SK-MEL-5 (cell line): ENCODE results near the gene HES3. TPM values are rescaled to one million over a fixed set of nuclear protein-coding genes. Genes with fewer than 3 reads are reported as not detected.

ENCODE experiments used
- DNase-seq: peaks from one replicate; pipeline ENCODE4 v3.0.0-alpha.2; 2016; ENCODE audit warnings: low read depth, low spot score
- in situ Hi-C: cut with HindIII; loops from 2 replicates; pipeline ENCODE4 v1.10.0; 2016; ENCODE audit warnings: low sequenced_read_pairs, high pct_unique_total_duplicates, low pct_unique_long_range_greater_than_20kb
- total RNA-seq: library from RNA; depleted of rRNA; stranded (reverse); fragments of >200 nt; shearing (Covaris generic); gene quantifications from 2 replicates; pipeline ENCODE4 v1.2.3, GENCODE V29; 2014

HES3 gene
- total RNA-seq, 1 experiment from 2014 or later: not detected

DNA sequence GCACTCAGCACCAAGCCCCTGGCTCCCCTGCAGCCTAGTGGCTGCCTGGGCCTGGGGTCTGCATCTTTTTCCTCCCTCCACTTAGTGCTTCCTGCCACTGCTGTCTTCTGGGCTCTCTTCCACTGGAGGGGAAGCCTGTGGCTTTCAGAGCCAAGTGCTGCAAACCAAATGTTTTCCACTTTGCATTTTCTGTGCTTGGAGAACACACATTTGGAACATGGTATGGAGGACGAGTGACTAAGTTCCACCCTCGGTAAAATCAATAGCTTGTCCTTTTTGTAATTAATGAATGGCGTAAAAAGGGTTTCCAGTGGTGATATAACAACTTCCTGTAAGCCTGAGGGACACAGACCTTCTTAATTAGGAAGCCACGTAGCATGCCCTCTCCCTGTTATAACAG, 27.0 kb downstream of the HES3 start:
- in situ Hi-C loops: no loop called here
- no peak for DNase-seq

DNA sequence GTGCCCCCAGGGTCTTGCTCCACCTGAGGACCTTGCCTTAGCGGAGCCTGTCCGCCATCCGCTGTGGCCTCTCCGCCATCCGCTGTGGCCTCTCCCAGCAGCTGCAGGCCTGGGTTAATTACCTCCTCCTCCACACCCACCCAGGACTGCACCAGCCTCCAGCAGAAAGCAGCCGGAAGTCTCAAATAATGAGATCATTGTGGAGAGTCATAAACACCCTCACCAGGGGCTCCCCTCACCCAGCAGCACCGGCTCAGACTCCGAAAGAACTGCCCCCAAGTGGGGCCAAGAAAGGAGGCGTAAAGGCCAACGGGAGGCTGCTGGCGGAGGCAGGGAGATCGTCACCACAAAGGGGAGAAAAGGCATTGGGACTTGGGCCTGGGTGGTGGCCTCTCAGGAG, 27.6 kb downstream of the HES3 start:
- peak; percentile 32 for DNase-seq
- in situ Hi-C loops: no loop called here

DNA sequence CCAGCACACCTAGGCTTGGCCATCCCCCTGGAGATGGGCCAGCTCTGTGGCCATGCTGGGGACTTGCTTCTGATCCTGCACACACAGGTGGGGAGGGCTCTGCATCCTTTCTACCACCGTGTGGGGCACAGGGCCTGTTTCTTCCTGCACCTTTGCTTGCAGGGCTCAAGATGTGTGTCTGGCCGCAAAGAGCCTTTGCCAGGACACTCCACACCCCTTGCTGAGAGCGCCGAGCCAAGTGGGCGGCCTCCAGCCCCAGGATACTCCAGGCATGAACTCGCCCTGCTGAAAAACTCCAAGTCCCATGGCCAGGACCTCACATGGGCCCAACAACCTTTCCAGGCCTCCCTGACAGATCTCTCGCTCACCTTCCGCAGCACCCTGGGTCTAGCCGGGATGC, 28.5 kb downstream of the HES3 start:
- in situ Hi-C loops: no loop called here

DNA sequence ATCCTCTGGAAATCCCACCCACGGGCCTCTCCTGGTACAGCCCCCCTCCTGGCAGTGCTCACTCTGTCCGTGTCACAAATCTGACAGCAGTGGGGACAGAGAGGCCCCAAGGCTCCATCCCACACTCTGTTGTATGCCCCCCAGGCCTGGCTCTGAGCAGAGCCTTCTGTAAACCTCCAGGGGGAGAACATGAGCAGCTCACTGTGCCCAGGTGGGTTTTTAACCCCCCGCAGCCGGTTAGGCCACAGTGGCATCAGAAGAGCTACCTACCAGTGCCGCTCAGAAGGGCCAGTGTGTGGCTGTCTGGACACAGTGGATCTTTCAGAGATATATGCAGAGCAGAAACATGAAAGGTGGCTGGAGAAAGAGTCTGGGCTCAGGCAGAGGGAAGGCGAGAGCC, 28.9 kb downstream of the HES3 start:
- in situ Hi-C loops: no loop called here
- DNase-seq: no peak

More for the DNA sequence above, 28.5 kb downstream of the HES3 start:
- no peak for DNase-seq

DNA sequence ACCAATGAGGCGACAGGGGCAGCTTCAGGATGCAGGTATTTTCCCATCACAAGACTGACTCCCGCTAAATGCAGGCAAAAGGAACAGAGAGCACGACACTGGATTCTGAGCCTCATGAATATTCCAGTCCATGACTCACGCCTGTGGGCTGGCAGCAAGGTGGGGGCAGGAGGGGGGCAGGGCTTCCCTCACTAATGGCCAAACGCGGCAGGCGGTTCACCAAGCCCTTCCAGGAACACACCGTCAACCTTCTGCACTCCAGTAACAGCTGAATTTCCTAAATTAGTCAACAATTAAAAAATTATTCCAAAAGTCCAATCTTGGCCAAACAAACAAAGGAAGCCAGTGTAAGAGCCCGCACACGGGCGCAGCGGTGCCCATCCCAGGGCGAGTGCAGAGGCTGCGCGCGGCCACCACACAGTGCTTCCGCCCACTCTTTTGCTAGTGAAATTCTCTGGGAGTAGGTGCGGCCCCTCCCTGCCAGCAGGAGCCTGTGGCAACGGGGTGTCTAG, 29.5 kb downstream of the HES3 start:
- no peak for DNase-seq
- in situ Hi-C loops: no loop called here

DNA sequence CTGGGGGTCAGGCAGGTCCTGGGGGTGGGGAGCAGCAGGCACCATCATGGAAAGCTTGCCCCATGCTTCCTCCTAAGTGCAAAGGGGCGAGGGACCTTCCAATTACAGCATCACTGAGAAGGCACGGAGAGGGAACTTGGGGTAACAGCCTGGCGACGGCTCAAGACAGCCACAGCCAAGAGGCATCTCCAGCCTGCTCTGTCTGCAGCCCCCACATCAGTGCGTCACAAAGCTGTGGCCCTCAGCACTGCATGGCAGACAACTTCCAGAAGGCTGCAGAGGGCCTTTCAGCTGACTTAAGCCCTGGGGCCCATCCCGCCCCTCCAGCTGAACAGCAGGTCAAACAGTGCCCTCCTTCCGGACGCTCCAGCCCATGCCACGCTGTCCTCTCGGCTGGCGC, 30.1 kb downstream of the HES3 start:
- in situ Hi-C loops: no loop called here
- DNase-seq: no peak

DNA sequence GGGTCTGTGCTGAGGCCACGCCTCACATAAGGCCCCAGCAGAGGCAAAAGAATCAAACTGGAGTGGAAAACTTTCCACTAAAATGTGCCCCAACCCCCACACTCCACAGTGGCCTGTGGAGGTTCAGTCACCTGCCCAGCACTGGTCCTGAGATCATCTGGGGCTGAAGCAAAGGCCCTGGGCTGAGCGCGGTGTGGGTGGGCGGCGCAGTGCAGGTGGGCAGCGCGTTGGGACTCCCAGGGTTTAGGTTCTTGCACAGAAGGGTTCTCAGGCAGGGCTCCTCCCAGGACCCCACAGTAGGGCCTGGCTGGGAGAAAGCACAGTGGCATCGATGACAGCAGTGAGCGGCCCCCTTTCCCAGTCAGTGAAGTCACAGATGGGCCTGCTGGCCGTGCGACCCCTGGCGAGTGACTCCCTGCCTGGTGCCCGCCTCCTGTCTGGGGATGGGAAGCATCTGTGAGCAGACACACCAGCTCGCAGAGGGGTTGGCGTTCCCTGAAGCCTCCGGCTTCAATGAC, 30.7 kb downstream of the HES3 start:
- in situ Hi-C loops: no loop called here
- no peak for DNase-seq

DNA sequence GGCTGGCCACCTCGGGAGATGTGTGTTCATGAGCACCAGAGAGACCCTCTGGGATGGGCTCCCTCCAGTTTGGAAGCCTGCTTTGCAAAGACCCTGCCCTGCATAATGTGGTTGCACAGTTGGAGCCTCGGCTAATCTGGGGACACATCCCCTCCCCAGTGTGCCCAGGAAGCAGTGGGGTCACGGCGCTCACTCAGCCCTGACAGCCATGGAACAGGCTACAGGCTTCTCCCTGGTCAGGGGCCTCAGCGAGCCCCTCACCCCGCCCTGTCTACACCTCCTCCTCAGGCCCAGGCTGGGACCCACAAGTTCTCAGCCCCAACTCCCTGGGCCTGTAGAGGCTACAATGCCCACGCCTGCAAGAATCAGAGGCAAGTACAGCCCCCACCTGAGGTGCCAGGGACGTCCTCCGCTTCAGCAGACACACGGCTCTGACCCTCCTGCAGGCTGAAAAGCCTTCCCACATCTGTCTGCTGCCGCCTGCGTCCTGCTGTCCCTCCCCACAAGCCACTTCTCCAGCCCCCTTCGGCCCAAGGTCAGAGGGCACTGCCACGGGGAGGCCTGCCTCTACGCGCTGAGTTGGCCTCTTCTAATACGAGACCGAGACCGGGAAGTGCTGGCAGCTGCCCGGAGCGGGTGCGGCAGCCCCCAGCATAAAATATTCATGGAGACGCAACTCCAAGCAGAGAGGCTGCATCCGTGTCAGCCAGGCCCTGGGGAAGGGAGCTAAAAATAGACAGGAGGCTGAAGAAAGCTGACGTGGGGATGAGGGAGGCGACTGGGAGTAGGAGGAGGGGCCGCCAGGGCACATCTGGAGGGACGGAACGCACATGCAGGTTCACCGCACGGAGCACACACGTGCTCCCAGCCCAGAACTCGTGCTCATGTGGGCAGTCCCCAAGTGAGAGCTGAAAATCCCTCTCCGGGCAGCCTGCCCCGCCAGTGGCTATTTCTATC, 32.1 kb downstream of the HES3 start:
- DNase-seq: no peak
- in situ Hi-C loops: no loop called here

DNA sequence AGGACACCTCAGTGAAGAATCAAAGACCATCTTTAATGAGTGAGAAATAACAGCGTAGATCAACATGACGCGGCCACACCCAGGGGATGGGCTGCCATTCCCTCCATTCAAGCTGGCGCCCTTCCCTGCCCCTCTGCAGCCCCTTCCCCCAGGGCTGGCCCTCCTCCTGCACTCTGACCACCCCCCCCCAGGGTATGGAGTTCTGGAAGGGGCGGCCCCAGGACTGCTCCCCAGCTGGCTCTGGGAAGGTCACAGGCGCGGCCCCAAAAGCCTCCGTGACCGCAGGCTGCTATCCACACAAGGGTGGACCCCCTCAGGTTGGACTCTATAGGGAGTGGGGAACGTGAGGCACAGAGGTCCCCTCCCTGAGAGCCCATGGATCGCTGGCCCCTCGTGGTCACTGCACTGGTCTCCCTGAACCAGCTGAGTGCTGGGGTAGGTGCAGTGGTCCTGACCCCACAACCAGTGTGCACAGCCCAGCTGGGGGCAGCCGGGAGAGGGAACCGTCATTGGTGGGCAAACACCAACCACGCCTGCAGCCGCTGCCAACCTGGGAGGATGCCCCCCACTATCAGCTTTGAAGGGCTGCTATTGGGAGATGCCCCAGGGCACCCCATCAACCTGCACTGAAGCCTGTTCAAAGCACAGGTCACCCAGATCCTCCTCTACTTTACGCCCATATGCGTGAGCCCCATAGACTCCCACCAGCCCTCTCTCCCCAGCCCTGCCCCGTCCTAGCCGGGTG, 33.0 kb downstream of the HES3 start:
- no peak for DNase-seq
- in situ Hi-C loops: no loop called here

DNA sequence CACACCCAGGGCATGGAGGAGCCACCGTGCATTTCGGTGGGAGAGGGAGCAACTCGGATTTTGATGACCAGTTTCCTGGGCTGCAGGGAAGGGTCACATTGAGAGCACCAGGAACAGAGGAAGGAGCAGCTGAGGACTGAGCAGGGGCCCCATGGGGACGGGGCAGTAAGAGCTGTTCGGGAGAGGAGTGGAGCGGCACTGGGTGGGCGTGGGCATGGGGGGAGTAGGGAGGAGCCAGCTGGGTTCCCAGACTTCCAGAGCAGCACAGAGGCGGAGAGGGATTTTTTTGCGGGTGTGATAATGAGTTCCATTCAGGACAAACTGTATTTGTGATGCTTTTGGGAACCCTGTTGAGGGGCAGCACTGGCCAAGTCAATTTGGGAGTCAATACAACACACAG, 34.3 kb downstream of the HES3 start:
- in situ Hi-C loops: no loop called here
- DNase-seq: no peak

DNA sequence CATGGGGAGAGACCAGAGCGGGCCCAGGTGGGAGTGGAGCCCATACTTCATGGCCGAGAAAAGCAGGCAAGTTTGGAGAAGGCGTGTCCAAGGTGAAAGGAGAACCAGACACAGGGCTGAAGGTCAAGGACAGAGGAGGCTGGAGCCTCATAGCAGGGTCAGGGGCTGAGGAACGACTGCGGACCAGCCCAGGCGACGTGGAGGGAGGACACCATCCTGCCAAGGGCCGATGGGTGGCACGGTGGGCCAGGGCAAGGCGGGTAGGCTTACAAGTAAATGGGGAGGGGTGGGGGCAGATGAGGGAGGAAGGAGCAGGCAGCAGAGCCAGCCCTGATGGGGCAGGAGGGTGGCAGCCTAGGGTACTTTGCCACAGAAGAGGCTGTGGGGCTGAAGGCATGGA, 35.1 kb downstream of the HES3 start:
- in situ Hi-C loops: no loop called here
- no peak for DNase-seq

DNA sequence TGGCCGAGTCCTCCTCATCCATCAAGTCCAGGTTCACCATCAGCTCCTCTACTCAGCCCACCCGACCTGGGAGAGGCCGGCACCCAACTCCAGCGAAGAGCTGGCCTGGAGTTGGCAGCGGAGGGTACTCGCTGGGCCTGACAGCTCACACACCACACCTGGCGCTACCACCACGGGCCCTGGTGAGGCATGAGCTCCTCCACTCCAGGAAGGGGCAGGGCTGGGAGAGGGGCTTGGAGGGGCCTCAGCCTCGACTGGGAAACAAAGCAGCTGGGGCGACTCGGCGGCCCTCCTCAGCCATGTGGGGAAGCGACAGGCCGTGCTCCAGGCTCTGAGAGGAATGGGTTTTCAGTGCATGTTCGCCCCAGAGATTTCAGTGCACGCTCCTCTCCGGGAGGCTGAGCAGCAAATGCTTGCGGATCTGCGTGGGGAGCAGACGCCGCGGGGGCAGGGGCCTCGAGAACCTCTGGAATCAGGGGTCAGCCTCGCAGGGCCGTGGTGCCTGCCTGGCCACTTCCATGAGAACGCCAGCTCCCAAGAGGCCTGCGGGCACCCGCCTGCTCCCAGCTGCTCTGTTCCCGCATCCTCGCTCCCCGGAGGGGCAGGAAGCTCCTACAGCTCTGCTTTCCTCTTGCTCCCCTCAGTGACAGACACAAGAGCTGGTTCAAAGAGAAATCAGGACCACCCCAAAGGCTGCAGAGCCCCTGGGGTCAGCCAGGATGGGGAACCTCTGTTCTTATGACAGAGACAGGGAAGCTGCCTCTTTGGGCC, 35.8 kb downstream of the HES3 start:
- DNase-seq: no peak
- in situ Hi-C loops: no loop called here

DNA sequence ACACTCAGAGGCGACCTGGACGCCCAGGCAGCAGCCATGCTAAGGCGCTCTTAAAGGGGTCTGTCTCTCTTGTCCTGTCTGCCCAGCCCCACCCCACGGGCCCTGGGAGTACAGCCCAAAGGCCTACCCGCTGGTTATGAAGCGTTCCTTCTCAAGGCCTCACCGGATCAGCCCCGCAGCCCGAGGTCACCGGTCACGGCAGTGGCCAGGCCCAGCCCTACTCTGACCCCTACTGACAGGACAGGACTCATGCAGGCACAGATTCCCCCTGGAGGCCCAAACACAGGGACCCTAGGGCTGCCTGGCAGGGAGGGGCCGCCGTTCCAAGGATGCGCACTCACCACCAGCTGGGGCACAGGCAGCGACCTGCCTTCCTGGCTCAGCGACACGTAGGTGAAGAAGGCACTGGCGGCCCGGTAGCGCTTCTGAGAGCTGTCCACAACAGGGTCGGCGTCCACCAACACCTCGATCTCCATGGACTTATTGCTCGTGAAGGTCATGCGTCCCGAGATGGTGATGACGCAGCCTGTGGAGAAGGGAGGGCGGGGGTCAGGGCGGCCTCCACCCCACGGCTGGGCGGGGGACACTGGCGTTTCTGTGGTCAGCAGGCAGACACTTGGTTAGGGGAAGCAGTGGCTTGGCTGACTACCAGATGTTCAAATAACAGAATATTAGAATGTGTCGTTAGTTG, 36.9 kb downstream of the HES3 start:
- DNase-seq: peak; percentile 24
- in situ Hi-C loops: no loop called here

DNA sequence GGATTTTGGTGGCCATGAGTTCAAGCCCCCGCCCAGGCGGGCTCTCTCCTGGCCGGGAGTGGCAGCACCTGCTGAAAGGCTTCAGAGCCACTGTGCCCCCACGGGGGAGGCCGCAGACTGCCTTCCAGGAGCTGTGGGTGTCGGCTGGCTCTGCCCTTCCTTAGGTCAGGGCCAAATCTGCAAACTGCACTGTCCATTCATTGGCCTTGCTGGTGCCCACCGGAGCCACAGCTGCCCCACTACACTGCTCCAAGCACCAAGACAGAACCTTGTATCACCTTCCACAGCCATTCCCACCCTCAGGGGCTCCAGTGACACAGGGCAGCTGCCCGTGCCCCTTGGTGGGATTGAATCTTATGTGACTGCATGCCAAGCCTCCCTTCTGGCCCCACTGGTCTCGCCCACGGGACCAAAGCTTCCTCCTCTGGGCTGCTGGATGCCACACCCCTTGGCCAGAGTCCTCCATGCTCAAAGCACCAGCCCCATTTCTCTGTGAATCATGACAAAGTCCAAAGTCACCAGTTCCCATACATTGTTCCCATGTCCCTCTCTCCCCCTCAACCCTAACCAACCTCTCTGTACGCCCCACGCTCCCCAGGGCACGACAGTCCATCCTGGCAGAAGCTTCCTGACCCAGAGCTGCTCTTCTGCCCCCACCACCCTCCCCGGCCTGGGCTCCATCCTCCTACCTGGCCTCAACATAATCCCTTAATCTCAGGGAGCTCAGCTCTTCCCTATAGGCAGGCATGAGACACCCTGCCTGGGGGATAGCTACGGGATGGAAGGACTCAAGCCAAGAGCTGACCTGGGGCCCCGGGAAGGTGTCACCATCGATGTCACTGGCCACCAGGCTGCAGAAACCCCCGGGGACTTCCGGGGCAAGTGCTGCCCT, 37.8 kb downstream of the HES3 start:
- in situ Hi-C loops: no loop called here
- DNase-seq: no peak

DNA sequence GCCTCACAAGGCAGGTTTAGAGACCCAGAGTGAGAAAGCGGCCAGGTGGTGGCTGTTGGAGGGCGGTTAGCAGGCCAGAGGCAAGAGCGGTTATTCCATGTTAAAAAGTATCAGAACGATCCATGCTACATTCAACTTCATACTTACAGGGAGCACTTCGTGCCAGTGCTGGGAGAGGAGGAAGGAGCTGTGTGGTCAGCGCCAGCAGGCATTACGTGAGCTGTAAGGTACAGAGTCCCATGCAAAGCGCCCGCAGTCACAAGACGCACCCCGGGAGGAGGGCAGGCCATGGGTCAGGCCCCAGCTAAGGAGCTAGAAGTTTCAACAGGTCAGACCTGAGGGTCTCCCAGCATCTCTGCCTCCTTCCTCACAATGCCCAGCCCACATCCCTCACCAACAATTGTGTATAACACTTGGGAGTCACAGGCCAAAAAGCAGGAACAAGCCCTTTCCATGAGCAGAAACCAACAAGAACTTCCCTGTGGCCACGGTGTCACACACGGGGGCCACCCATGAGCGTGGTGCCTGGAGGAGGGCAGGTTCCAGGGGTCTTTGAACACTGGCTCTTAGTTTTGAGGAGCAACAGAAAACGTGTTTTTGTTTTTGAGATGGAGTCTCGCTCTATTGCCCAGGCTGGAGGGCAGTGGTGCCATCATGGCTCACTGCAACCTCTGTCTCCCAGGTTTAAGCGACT, 38.7 kb downstream of the HES3 start:
- in situ Hi-C loops: no loop called here
- DNase-seq: no peak

DNA sequence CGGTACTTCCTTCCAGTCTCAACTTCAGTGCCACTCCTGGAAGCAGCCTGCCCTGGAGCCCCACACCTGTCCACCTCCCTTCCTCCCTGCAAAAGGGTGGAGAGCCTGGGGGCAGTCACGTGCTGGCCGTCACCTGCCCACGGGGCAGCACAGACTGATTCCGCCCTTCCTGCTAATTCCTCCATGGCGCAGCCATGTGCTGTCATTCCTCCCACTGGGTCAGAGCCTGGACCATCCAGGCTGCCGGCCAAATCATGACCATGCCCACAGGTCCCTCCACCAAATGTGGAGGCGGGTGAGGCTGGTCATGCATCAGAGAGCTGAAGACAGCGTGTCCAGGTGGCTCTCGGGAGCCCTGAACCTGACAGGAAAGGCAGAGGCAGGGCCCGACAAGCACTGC, 41.4 kb downstream of the HES3 start:
- in situ Hi-C loops: no loop called here
- DNase-seq: no peak
